SK-N-SH (cell line): ENCODE measurements around the gene SOBP. TPM values are rescaled to one million over a fixed set of nuclear protein-coding genes. Genes with fewer than 3 reads are reported as not detected.
A peak's percentile ranks its signal among the peaks of the same experiment; 100 is the strongest.

Experiments used
- CTCF ChIA-PET: fragments of 300-600, 350-600 bp; formaldehyde crosslinking; extraction: SDS; loops from one replicate; lab custom pipeline; 2021; lab: Yijun Ruan, JAX
- POLR2A ChIA-PET: fragments of 350-600 bp; sonication (Branson Sonifier 250); formaldehyde crosslinking; extraction: SDS; loops from one replicate; lab custom pipeline; 2020; ENCODE audit warnings: antibody characterized with exemption, inconsistent platforms; lab: Yijun Ruan, JAX
- DNase-seq: peaks from one replicate; pipeline ENCODE4 v3.0.0; 2012
- H2AFZ ChIP-seq: fragments of 200-600 bp; sonication (generic); 2 replicates; pipeline ENCODE4 v1.8.1; 2016; ENCODE audit warnings: antibody characterized with exemption, mild to moderate bottlenecking, low read depth
- H3F3A ChIP-seq: fragments of 200-600 bp; sonication (generic); replicated peaks from 2 replicates; pipeline ENCODE3; 2016; ENCODE audit warnings: antibody characterized with exemption, mild to moderate bottlenecking; ENCODE audit not compliant: insufficient read depth
- H3K27ac ChIP-seq, 2 experiments: fragments of 200-500 bp in 1 of 2; fragments of 200-600 bp in 1 of 2; sonication (Bioruptor generic) in 1 of 2; sonication (generic), shearing (Covaris generic) in 1 of 2; 2 replicates each; pipeline versions ENCODE4 v1.5.1 to v1.6.1; 2014 to 2016; ENCODE audit warnings: low read depth in 2 of 2, inconsistent platforms in 1 of 2, low read length in 1 of 2, mild to moderate bottlenecking in 1 of 2, mixed read lengths in 1 of 2
- H3K27me3 ChIP-seq: fragments of 200-600 bp; sonication (generic), shearing (Covaris generic); 2 replicates; pipeline ENCODE4 v1.6.1; 2016; ENCODE audit warnings: mixed run types; ENCODE audit not compliant: insufficient read depth
- H3K36me3 ChIP-seq, 2 experiments: fragments of 200-500 bp in 1 of 2; fragments of 200-600 bp in 1 of 2; sonication (Bioruptor generic) in 1 of 2; sonication (generic) in 1 of 2; replicated peaks in 1 of 2; 2 replicates each; pipeline versions ENCODE3 to v1.5.1; 2014 to 2016; ENCODE audit warnings: low read length in 1 of 2, mild to moderate bottlenecking in 1 of 2; ENCODE audit not compliant: insufficient read depth in 2 of 2, control insufficient read depth in 1 of 2
- H3K4me1 ChIP-seq, 2 experiments: fragments of 200-500 bp in 1 of 2; fragments of 200-600 bp in 1 of 2; sonication (Bioruptor generic) in 1 of 2; sonication (generic), shearing (Covaris generic) in 1 of 2; 2 replicates each; pipeline versions ENCODE4 v1.5.1 to v1.6.1; 2014 to 2016; ENCODE audit warnings: low read depth in 1 of 2, low read length in 1 of 2, mixed run types in 1 of 2; ENCODE audit not compliant: insufficient read depth in 2 of 2, control insufficient read depth in 1 of 2
- H3K4me2 ChIP-seq: fragments of 200-600 bp; sonication (generic), shearing (Covaris generic); 2 replicates; pipeline ENCODE4 v1.6.1; 2017; ENCODE audit warnings: mixed run types
- H3K4me3 ChIP-seq, 2 experiments: fragments of 200-500 bp in 1 of 2; fragments of 200-600 bp in 1 of 2; sonication (Bioruptor generic) in 1 of 2; sonication (generic), shearing (Covaris generic) in 1 of 2; 2 replicates each; pipeline versions ENCODE4 v1.5.1 to v1.8.1; 2014 to 2016; ENCODE audit warnings: low read depth in 2 of 2, inconsistent platforms in 1 of 2, low read length in 1 of 2, mild to moderate bottlenecking in 1 of 2, mixed read lengths in 1 of 2, moderate library complexity in 1 of 2
- H3K79me2 ChIP-seq: fragments of 200-600 bp; sonication (generic); 2 replicates; pipeline ENCODE4 v1.8.1; 2017; ENCODE audit warnings: mild to moderate bottlenecking; ENCODE audit not compliant: insufficient read depth
- H3K9ac ChIP-seq: fragments of 200-600 bp; sonication (generic); 2 replicates; pipeline ENCODE4 v1.6.1; 2017; ENCODE audit warnings: mixed run types
- H3K9me2 ChIP-seq: fragments of 200-600 bp; sonication (generic); 2 replicates; pipeline ENCODE4 v1.6.1; 2017; ENCODE audit warnings: mixed run types
- H3K9me3 ChIP-seq: fragments of 200-600 bp; sonication (generic); 2 replicates; pipeline ENCODE4 v1.6.1; 2017; ENCODE audit warnings: mixed run types, mild to moderate bottlenecking, moderate library complexity
- H4K20me1 ChIP-seq: fragments of 200-600 bp; sonication (generic); 2 replicates; pipeline ENCODE4 v1.6.1; 2017; ENCODE audit warnings: mild to moderate bottlenecking, mixed run types; ENCODE audit not compliant: insufficient read depth
- EP300 ChIP-seq, 2 experiments: IDR thresholded peaks; 2 replicates each; pipeline versions ENCODE4 v1.4.0 to v1.6.1; 2012; ENCODE audit warnings: borderline replicate concordance in 1 of 2, low read depth in 1 of 2, low read length in 1 of 2
- FOXJ3 ChIP-seq: sonication (generic); formaldehyde crosslinking; IDR thresholded peaks from 2 replicates; pipeline ENCODE4 v1.5.1; 2020; ENCODE audit warnings: mild to moderate bottlenecking, missing genetic modification reagents
- FOXM1 ChIP-seq: IDR thresholded peaks from 2 replicates; pipeline ENCODE4 v1.4.0; 2012; ENCODE audit warnings: low read depth, mild to moderate bottlenecking
- GATA2 ChIP-seq: sonication (generic); formaldehyde crosslinking; IDR thresholded peaks from 2 replicates; pipeline ENCODE4 v1.5.0; 2020; ENCODE audit warnings: mild to moderate bottlenecking, missing genetic modification reagents
- MXI1 ChIP-seq: IDR thresholded peaks from 2 replicates; pipeline ENCODE4 v1.6.1; 2012; ENCODE audit warnings: mild to moderate bottlenecking, low read depth, low read length, improper control_type of control experiment
- NRF1 ChIP-seq: IDR thresholded peaks from 2 replicates; pipeline ENCODE4 v1.6.1; 2012; ENCODE audit warnings: low read depth, mild to moderate bottlenecking, low read length
- RCOR1 ChIP-seq: fragments of 150-350 bp; IDR thresholded peaks from 2 replicates; pipeline ENCODE4 v1.6.1; 2017; ENCODE audit warnings: antibody characterized with exemption, low read length
- SIN3A ChIP-seq: IDR thresholded peaks from 2 replicates; pipeline ENCODE4 v1.6.1; 2012; ENCODE audit warnings: low read depth, mild to moderate bottlenecking, low read length, moderate library complexity, borderline replicate concordance
- SMC3 ChIP-seq: IDR thresholded peaks from 2 replicates; pipeline ENCODE4 v1.6.1; 2012; ENCODE audit warnings: low read depth, low read length, improper control_type of control experiment
- TCF12 ChIP-seq: IDR thresholded peaks from 2 replicates; pipeline ENCODE4 v1.4.0; 2012
- WGBS: methylation state at CpG from one replicate; pipeline ENCODE4 v1.1.6; 2017; ENCODE audit warnings: low lambda C conversion rate; 5-methylcytosine and 5-hydroxymethylcytosine counted together
- polyA plus RNA-seq, 3 experiments: library from polyadenylated mRNA; depleted of rRNA; stranded (reverse); fragments of >200 nt; gene quantifications; 2 replicates each; pipeline ENCODE4 v1.2.3, GENCODE V29; 2012
- TF ChIP-seq, protein P1 (sequence below): IDR thresholded peaks from 2 replicates; pipeline ENCODE4 v1.6.1; 2012; ENCODE audit warnings: mild to moderate bottlenecking, low read depth, low read length, moderate library complexity
- TF ChIP-seq, protein P2 (sequence below): IDR thresholded peaks from 2 replicates; pipeline ENCODE4 v1.4.0; 2012; ENCODE audit warnings: low read depth, borderline replicate concordance

The SOBP gene
- polyA plus RNA-seq, 1 of the 3 experiments (the other 2 are of a cell fraction) = 0.61 TPM

DNA sequence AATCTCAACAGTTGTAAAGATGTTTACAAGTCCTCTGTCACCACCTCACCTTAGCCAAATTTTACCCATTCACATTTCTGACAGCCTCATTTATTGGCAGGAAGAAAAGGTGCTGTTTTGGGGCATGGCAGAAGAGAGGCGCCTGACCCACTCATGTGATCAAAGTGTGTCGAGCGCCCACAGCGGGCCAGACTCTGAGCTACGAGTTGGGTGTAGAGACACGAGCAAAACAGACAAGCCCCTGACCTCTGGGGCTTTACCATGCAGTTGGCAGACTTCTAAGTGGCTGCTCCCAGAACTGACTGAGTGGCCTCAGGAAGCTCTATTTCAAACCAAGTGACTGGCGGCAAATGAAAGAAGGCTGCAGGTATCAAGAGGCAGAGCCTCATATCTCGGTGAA is 167.0 kb downstream of the SOBP start:
- Histone ChIP-seq H3K27ac (peak overlapping the region in 1 of 2 experiments; percentile 78; a peak in 2 of 4 replicates), H3K4me3 (no peak overlapping the region), H3K79me2 (no peaks in the 10 kb centered on the region), H3K36me3 (no peaks in the 10 kb centered on the region), H3F3A (no peaks in the 10 kb centered on the region), H3K9me3 (no peaks in the 10 kb centered on the region), H3K9ac (no peak overlapping the region), H4K20me1 (no peaks in the 10 kb centered on the region), H2AFZ (no peak overlapping the region), H3K4me1 (peaks cover 0 to 55% of the 10 kb centered on the region in 2 experiments; a peak in 2 of 4 replicates), H3K9me2 (no peaks in the 10 kb centered on the region), H3K27me3 (no peaks in the 10 kb centered on the region), H3K4me2 (no peak overlapping the region)
- ChIA-PET CTCF (interaction anchor here (1.0 to 6.2 kb wide), 13 partner anchors 10 to 525 kb away, joined by 3 to 64 read pairs (median 6); no protein-coding TSS in a partner anchor), POLR2A (interaction anchor here (0.7 kb wide), 1 partner anchor 28 kb away, joined by 3 read pairs; no protein-coding TSS in a partner anchor)
- TF ChIP-seq, protein P1, sequence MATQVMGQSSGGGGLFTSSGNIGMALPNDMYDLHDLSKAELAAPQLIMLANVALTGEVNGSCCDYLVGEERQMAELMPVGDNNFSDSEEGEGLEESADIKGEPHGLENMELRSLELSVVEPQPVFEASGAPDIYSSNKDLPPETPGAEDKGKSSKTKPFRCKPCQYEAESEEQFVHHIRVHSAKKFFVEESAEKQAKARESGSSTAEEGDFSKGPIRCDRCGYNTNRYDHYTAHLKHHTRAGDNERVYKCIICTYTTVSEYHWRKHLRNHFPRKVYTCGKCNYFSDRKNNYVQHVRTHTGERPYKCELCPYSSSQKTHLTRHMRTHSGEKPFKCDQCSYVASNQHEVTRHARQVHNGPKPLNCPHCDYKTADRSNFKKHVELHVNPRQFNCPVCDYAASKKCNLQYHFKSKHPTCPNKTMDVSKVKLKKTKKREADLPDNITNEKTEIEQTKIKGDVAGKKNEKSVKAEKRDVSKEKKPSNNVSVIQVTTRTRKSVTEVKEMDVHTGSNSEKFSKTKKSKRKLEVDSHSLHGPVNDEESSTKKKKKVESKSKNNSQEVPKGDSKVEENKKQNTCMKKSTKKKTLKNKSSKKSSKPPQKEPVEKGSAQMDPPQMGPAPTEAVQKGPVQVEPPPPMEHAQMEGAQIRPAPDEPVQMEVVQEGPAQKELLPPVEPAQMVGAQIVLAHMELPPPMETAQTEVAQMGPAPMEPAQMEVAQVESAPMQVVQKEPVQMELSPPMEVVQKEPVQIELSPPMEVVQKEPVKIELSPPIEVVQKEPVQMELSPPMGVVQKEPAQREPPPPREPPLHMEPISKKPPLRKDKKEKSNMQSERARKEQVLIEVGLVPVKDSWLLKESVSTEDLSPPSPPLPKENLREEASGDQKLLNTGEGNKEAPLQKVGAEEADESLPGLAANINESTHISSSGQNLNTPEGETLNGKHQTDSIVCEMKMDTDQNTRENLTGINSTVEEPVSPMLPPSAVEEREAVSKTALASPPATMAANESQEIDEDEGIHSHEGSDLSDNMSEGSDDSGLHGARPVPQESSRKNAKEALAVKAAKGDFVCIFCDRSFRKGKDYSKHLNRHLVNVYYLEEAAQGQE = no peak
- TF ChIP-seq SIN3A (no peak), TCF12 (no peak), MXI1 (no peak), NRF1 (no peak), FOXM1 (no peak), EP300 (IDR thresholded peaks at IDR 0.05; ENCODE audit: borderline replicate concordance in 1 of 2, low read depth in 1 of 2, low read length in 1 of 2) (no peak), GATA2 (no peak), FOXJ3 (CRISPR knock-in tag) (no peak), RCOR1 (no peak), SMC3 (no peak)
- TF ChIP-seq, protein P2, sequence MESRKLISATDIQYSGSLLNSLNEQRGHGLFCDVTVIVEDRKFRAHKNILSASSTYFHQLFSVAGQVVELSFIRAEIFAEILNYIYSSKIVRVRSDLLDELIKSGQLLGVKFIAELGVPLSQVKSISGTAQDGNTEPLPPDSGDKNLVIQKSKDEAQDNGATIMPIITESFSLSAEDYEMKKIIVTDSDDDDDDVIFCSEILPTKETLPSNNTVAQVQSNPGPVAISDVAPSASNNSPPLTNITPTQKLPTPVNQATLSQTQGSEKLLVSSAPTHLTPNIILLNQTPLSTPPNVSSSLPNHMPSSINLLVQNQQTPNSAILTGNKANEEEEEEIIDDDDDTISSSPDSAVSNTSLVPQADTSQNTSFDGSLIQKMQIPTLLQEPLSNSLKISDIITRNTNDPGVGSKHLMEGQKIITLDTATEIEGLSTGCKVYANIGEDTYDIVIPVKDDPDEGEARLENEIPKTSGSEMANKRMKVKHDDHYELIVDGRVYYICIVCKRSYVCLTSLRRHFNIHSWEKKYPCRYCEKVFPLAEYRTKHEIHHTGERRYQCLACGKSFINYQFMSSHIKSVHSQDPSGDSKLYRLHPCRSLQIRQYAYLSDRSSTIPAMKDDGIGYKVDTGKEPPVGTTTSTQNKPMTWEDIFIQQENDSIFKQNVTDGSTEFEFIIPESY = no peak
- WGBS = 98% methylated on average over 7 of the region's 8 CpGs
- DNase-seq = no peak
